Parathyroid adenoma (tissue), 2 donors: ENCODE data around the gene ATP5MC2.

ENCODE experiments used
- H2AFZ ChIP-seq: fragments of 300-600 bp; sonication (generic); one replicate; pipeline ENCODE4 v1.7.0; 2017; ENCODE audit warnings: antibody characterized with exemption, mild to moderate bottlenecking
- H3K27ac ChIP-seq: fragments of 300-600 bp; sonication (generic); one replicate; pipeline ENCODE4 v1.7.0; 2017
- H3K27me3 ChIP-seq: fragments of 300-600 bp; sonication (generic); one replicate; pipeline ENCODE4 v1.7.0; 2017; ENCODE audit warnings: low read length; ENCODE audit not compliant: control insufficient read depth, insufficient read depth
- H3K36me3 ChIP-seq: fragments of 300-600 bp; sonication (generic); one replicate; pipeline ENCODE4 v1.7.0; 2017; ENCODE audit warnings: low read length; ENCODE audit not compliant: control insufficient read depth, insufficient read depth
- H3K4me1 ChIP-seq: fragments of 300-600 bp; sonication (generic); one replicate; pipeline ENCODE4 v1.7.0; 2017; ENCODE audit warnings: control low read depth
- H3K4me2 ChIP-seq: fragments of 300-600 bp; sonication (generic); one replicate; pipeline ENCODE4 v1.7.0; 2017; ENCODE audit warnings: low read length
- H3K4me3 ChIP-seq: fragments of 300-600 bp; sonication (generic); one replicate; pipeline ENCODE4 v1.7.0; 2017; ENCODE audit warnings: low read depth, low read length
- H3K79me2 ChIP-seq: fragments of 300-600 bp; sonication (generic); one replicate; pipeline ENCODE4 v1.7.0; 2017; ENCODE audit warnings: control low read depth
- H3K9ac ChIP-seq: fragments of 300-600 bp; sonication (generic); one replicate; pipeline ENCODE4 v1.7.0; 2017; ENCODE audit warnings: mild to moderate bottlenecking
- H3K9me3 ChIP-seq: fragments of 300-600 bp; sonication (generic); one replicate; pipeline ENCODE4 v1.7.0; 2017; ENCODE audit warnings: low read length; ENCODE audit not compliant: control insufficient read depth
- CTCF ChIP-seq: fragments of 300-600 bp; sonication (generic); IDR thresholded peaks from one replicate; pipeline ENCODE4 v1.7.0; 2017; ENCODE audit warnings: antibody characterized with exemption, mild to moderate bottlenecking
- donor health status: primary hyperparathyroidism.

Gene ATP5MC2

GRCh38 chr12:53709671-53710070, 33.8 kb upstream of the ATP5MC2 start:
- no peak overlapping the region for H3K9ac ChIP-seq
- no peaks in the 10 kb centered on the region for H3K4me1 ChIP-seq
- H3K36me3 ChIP-seq = no peaks in the 10 kb centered on the region
- H3K79me2 ChIP-seq = no peaks in the 10 kb centered on the region
- H2AFZ ChIP-seq = no peak overlapping the region
- no peaks in the 10 kb centered on the region for H3K9me3 ChIP-seq
- no peak for TF ChIP-seq CTCF
- H3K4me3 ChIP-seq = no peak overlapping the region
- H3K27me3 ChIP-seq = no peaks in the 10 kb centered on the region
- H3K27ac ChIP-seq = no peak overlapping the region
- H3K4me2 ChIP-seq = no peak overlapping the region

- no peak overlapping the region for H3K9ac ChIP-seq
- no peaks in the 10 kb centered on the region for H3K79me2 ChIP-seq
- TF ChIP-seq CTCF = no peak
- no peaks in the 10 kb centered on the region for H3K36me3 ChIP-seq
- H3K4me1 ChIP-seq = no peaks in the 10 kb centered on the region
- no peak overlapping the region for H3K4me2 ChIP-seq
- H3K9me3 ChIP-seq = no peaks in the 10 kb centered on the region
- no peak overlapping the region for H3K4me3 ChIP-seq
- H2AFZ ChIP-seq = no peak overlapping the region
- H3K27me3 ChIP-seq = no peaks in the 10 kb centered on the region
- H3K27ac ChIP-seq = no peak overlapping the region
Observed at GRCh38 chr12:53706080-53706479, 30.2 kb upstream of the ATP5MC2 start.

- Histone ChIP-seq H3K79me2 (no peaks in the 10 kb centered on the region), H2AFZ (no peak overlapping the region), H3K9me3 (no peaks in the 10 kb centered on the region), H3K27me3 (no peaks in the 10 kb centered on the region), H3K4me3 (no peak overlapping the region), H3K4me1 (no peaks in the 10 kb centered on the region), H3K27ac (no peak overlapping the region), H3K4me2 (no peak overlapping the region), H3K9ac (no peak overlapping the region), H3K36me3 (no peaks in the 10 kb centered on the region)
- TF ChIP-seq CTCF = no peak
Observed at GRCh38 chr12:53703756-53704155, 27.9 kb upstream of the ATP5MC2 start.

- Histone ChIP-seq H3K4me2 (no peak overlapping the region), H3K4me1 (no peaks in the 10 kb centered on the region), H3K27me3 (no peaks in the 10 kb centered on the region), H3K79me2 (no peaks in the 10 kb centered on the region), H3K9me3 (no peaks in the 10 kb centered on the region), H2AFZ (peak overlapping the region; percentile 25), H3K27ac (no peak overlapping the region), H3K36me3 (no peaks in the 10 kb centered on the region), H3K4me3 (no peak overlapping the region), H3K9ac (no peak overlapping the region)
- TF ChIP-seq CTCF = peak; percentile 95
Observed at GRCh38 chr12:53701518-53702264, 25.8 kb upstream of the ATP5MC2 start.

GRCh38 chr12:53700567-53700966, 24.7 kb upstream of the ATP5MC2 start:
- Histone ChIP-seq H3K27ac (no peak overlapping the region), H2AFZ (no peak overlapping the region), H3K4me1 (no peaks in the 10 kb centered on the region), H3K9me3 (no peaks in the 10 kb centered on the region), H3K36me3 (no peaks in the 10 kb centered on the region), H3K9ac (no peak overlapping the region), H3K4me2 (no peak overlapping the region), H3K27me3 (no peaks in the 10 kb centered on the region), H3K79me2 (no peaks in the 10 kb centered on the region), H3K4me3 (no peak overlapping the region)
- TF ChIP-seq CTCF = no peak
